ENCODE measurements around the gene ARRB1.
"Not testable (repeated sequence)": the region's sequence is repeated elsewhere in the genome, so short reads cannot be mapped to it uniquely, and the experiment has no call there.

ARRB1 gene

GRCh38 chr11:75292943-75293342, 58.5 kb downstream of the ARRB1 start:
- no peak for DNase-seq

GRCh38 chr11:75291741-75292140, 59.7 kb downstream of the ARRB1 start:
- DNase-seq = no peak

DNA sequence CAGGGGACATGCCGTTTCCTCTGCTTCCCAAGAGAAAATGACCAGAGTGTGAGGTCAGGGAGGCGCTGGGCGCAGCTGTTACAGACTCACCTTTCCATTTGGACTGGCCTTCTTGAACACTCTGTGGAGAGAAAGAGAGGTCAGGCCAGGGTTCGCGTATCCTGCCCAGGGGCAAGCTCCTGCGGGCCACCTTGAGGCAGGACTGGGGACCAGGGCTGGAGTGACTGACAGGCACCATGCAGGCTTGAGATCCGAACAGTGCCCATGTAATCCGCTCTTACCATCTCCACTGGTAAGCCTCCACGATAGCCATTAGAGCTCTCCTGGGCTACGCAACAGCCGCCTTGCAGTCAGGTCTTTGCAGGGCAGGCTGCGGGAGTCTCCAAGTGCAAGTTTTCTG, 61.5 kb downstream of the ARRB1 start:
- no peak for DNase-seq

GRCh38 chr11:75289511-75289760, 62.0 kb downstream of the ARRB1 start:
- no peak for DNase-seq

DNA sequence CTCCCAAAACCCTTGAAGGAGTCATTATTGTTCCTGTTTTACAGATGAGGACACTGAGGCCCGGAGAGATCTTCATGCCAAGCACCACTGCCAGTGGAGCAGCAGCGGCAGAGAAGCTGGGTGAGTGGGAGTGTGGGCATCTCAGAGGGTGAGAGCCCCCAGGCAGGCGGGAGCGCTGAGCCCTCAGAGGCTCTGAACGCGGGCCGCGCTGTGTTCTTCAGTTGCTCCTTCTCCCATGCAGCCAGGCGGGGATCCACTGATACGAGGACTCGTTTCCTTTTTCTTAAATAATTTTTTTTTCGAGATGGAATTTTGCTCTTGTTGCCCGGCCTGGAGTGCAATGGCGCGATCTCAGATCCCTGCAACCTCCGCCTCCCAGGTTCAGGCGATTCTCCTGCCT, 63.9 kb downstream of the ARRB1 start:
- no peak for DNase-seq

DNA sequence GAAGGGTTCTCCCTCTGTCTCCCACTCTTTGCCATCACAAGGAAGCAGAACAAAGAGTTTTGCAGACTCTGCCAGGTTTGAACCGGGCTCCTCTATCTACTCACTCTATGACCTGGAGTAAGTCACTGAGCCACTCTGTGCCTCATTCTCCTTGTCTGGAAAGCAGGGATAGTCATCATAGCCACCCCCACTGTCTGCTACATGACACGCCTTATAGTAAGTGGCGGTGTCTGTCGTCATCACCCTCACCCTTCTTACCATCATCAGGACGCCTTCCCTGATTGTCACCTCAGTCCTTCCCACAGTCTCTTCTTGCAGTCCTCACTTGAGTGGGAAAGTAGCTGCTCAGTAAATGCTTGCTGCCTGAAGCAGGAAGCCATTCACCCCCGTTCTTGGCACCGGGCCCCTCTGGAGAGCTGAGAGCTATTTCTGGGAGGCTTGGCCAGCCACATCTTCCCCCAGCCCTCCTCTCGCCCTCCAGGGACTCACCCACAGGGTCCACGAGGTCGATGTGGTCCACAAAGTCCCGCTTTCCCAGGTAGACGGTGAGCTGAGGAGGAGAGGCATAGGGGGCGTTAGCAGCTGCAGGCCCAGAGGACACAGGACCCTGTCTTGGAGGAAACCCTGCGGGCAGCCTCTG, 64.5 kb downstream of the ARRB1 start:
- DNase-seq = peak; percentile 19

- no peak for DNase-seq
These were observed 65.6 kb downstream of the ARRB1 start for GRCh38 chr11:75285776-75286360.

DNA sequence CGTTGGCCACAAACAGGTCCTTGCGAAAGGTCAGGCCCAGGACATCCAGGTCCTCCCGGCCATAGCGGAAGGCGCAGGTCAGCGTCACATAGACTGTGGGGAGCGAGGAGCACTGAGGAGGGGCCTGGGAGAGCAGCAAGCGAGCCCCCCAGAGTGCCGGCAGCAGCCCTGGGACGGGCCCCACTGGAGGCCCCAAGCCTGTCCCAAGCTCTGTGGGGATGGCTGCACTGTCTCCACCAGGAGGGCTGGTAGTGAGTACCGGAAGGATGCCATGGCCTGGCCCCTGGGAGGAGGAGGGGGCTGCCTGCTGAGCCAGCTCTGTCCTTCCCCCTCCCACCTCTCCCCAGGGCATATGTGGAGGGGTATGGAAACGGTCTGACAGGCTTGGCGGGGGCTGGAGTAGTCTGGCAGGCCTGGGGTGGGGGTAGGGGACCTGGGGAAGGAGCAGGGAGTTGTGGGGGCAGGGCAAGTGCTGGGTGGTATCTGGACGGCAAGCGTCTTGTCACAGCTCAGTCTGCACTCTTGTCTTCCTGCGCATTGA, 68.0 kb downstream of the ARRB1 start:
- DNase-seq = no peak

- DNase-seq = no peak
These were observed 69.9 kb downstream of the ARRB1 start for GRCh38 chr11:75281469-75282095.

GRCh38 chr11:75280770-75281468, 70.5 kb downstream of the ARRB1 start:
- no peak for DNase-seq

- DNase-seq = peak; percentile 80
These were observed 71.2 kb downstream of the ARRB1 start for GRCh38 chr11:75280227-75280701.

DNA sequence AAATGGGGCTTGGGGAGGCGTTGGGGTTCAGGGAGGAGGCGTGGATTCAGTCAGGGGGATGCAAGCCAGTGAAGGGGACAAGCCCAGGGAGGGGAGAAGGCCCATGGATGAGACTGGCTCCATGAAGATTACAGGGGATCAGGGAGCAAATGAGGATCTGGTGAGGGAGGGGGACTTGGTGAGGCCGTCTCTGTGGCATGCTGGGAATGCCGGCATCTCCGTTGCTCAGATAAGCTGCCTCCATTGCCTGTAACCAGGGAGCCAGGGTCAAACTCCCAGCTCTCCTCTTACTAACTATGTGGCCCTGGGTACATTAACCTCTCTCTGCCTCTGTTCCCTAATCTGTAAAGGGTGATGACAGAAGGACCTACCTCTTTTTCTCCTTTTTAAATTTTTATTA, 72.2 kb downstream of the ARRB1 start:
- no peak for DNase-seq

DNA sequence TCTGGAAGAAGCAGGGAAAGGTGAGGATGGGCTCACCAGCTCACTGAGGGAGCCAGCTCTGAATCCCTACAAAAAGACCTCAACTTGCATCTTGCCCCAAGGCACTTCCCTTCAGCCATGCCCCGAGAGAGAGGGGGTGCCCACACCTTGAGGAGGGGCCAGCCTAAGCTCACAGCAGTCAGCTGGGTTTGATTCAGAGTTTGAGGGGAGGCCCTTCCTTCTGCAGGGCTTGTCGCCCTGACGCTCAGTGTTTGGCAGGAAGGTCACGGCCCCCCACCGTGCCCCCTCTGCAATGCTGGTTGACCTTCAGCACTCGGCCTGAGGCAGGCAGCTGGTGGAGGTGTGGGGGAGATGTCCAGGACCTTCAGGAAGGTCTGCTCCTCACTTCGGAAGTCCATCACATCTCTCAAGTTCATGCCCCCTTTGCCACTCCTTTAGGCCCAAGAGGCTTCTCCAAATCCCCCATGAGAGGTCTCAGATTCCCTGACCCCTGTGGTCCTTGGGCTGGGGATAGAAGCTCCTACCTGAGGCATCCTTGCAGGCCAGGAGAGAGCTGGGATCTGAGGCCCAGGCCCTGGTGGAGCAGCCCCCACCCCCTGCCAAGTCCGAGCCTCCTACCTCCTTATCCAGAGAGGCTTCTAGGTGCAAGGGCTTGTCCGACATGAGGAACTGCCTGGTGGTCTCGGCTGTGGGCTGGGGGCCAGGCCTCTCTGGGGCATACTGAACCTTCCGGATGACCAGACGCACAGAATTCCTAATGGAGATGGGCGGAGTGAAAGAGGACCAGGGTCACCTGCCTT, 73.3 kb downstream of the ARRB1 start:
- no peak for DNase-seq

DNA sequence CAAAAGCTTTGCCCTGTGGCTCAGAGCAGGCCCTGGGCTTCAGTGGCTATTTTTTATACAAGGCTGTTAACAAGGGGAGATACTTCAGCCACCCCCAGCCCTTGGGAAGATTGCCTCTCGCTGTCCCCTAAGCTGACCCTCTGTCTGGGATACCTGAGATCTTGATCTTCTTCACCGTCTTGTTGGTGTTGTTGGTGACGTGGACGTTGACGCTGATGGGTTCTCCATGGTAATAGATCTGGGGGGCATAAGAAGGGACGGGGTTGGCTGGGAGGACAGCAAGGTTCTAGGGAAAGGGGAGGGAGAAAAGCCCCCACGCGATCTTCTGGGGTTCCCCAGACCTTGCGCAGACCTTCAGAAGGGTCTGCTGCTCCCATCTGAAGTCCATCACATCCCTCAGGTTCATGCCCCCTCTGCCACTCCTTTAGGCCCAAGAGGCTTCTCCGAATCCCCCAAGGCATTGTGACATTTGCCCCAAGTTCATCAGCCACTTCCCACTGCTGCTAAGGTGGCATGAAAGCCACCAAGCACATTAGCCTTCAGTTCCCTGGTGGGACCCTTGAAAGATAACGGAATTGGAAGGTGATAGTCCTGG, 74.2 kb downstream of the ARRB1 start:
- DNase-seq = no peak

- DNase-seq = no peak
These were observed 74.8 kb downstream of the ARRB1 start for GRCh38 chr11:75276686-75277085.

DNA sequence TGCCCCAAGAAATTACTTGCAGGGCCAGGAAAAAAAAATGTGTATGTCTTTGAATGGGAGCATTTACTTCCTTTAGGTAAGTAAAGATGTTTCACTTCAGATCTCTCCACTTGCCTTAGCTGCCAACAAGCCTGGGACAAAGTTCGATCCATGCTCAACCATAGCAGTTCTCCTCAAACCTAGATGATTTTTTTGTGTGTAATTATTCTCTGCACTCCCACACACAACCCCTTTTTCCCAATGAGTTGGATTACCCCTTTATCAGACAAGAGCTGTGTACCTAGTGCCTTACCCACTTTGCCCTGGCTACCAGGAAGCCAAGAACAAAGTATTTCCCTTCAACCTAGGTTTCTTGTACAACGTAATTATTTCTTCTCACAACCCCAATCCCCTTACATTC, 75.3 kb downstream of the ARRB1 start:
- DNase-seq = no peak

GRCh38 chr11:75275581-75275980, 75.9 kb downstream of the ARRB1 start:
- DNase-seq = peak; percentile 45

GRCh38 chr11:75274716-75275115, 76.7 kb downstream of the ARRB1 start:
- not testable (repeated sequence) for DNase-seq

DNA sequence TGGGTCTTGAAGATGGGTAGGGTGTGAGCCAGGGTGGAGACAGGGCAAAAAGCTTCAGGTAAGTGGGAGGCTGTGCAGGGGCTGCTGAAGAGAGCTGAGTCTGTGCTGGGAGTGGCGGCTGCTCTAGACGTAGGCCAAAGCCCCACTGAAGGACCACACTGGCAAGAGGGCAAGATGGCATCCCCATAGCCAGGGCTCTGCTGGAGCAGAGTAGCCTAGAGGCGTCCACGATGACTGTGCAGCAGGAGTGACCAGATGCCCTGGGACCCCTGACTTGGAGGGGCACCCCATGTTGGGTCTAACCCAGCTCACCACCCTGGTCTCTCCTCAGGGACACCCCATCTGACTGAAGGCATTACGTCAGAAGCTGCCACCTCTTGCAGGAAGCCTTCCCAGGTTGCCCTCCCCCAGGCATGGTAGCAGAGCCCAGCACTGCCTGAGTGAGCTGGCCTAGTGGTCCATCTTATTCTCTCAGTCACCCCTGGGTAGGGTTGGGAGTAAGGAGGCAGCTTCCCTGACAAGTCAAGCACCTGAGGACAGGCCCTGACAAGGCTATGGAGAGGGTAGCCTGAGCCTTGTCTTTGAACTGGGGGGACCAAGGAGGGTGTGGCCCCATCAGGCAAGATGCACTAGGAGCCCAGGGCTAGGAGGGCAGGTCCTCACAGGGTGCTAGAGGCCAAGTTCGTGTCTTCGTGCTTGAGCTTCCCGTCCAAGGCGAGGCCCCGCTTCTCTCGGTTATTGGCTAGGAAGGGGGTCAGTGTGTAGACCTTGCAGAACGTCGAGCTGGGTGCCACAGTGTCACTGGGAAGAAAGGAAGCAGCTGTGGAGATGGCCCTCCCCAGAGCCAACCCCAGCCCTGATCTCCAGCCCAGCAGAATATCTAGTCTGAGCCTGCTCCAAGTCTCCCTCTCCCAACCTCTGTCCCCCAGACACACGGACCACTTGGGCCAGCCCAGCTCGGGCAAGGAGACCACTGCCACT, 77.8 kb downstream of the ARRB1 start:
- DNase-seq = no peak

- DNase-seq = no peak
These were observed 78.6 kb downstream of the ARRB1 start for GRCh38 chr11:75272821-75273301.

- DNase-seq = no peak
These were observed 79.1 kb downstream of the ARRB1 start for GRCh38 chr11:75272391-75272790.
